Measurements from ENCODE around the gene PPRC1.
"Not testable (repeated sequence)": the region's sequence is repeated elsewhere in the genome, so short reads cannot be mapped to it uniquely, and the experiment has no call there.

Gene PPRC1

DNA sequence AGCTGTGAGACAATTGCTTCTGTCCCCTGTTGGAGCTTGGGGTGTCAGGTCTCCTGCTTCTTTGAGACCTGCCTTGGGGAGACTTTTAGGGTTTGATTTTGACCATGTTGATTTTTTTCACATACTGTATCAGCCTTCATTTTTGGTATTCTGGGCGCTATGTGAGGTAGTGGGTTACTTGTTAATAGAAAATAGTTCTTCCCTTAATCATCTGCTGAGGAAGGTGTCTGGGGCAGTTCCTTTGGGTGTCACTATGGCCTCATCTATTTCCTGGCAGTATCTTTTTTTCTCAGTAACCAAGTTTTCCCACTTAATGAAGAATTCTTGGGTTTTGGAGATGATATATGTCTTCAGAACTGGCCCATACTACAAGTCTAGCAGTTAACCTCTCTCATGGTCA lies 14.7 kb downstream of the PPRC1 start:
- DNase-seq = no peak

DNA sequence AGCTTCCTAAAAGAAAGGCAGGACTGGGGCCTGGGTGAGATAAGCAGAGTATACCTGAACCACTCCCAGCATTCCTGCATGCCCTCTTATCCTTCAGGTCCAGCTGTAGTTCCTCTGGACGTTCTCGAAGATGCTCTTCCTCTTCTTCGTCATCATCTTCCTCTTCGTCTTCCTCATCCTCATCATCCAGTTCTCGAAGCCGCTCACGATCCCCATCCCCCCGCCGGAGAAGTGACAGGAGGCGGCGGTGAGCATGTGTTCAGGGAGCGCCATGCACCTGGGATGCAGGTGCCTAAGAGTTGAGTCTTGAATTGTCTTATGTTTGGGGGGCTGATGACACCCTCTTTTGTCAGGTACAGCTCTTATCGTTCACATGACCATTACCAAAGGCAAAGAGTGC lies 15.4 kb downstream of the PPRC1 start:
- DNase-seq = no peak

DNA sequence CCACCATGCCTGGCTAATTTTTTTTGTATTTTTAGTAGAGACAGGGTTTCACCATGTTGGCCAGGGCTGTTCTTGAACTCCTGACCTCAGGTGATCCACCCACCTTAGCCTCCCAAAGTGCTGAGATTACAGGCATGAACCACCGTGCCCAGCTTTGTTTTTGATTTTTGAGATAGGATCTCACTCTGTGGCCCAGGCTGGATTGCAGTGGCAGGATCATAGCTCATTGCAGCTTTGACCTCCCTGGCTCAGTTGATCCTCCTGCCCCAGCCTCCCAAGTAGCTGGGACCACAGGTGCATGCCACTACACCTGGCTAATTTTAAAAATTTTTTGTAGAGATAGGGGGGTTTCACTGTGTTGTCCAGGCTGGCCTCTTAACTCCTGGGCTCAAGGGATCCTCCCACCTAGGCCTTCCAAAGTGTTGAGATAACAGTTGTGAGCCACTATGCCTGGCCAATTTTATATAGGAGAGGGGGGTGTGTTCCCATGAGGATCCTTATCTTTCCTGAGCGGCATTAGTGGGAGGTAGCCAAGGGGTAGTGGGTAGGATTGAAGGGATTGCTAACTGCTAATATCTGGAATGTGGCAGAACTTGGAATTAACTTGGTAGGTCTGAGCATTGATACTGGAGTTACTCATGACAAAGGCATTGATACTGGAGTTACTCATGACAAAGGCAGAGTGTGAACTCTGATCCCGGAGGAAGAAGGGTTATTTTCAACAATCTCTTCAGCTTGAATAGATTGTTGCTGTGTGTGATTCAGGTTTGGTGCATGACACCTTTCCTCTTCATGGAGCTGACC lies 18.3 kb downstream of the PPRC1 start:
- DNase-seq = peak; percentile 48 to 76

DNA sequence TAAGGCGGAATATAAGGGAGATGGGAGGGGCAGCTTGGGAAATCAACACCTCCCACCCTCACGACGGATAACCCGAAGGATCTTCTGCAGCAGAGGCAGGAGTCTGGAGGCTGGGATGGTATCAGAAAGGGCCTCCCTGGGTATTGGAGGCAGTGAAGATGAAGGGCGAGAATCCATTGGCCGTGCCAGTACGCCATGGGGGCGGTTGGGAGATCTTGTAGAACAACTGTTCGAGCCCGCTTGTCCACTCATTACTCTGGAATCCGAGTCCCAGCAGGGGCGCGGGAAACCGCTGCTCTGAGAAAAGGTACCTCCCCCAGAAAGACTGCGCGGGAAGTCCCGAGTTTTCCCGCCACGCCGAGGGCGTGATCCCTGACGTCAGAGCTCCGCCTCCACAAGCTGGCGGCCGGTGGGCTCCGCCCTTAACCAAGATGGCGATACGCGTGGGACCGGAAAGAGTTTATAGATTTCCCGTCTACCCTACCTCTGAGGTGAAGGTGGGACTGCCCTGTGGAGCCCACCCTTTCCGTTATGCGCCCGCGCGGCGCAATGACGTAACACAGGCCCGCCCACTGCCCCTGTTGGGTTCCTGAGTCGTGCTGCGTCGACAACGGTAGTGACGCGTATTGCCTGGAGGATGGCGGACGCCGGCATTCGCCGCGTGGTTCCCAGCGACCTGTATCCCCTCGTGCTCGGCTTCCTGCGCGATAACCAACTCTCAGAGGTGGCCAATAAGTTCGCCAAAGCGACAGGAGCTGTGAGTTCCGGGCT lies 19.1 kb downstream of the PPRC1 start, which contains the start of gene NOLC1:
NOLC1 (plus strand) TSS at position 616 of the 771 bp plus-strand sequence; CDS start at position 638, 22 bp downstream.
- DNase-seq = peak; percentile 94 to 97

DNA sequence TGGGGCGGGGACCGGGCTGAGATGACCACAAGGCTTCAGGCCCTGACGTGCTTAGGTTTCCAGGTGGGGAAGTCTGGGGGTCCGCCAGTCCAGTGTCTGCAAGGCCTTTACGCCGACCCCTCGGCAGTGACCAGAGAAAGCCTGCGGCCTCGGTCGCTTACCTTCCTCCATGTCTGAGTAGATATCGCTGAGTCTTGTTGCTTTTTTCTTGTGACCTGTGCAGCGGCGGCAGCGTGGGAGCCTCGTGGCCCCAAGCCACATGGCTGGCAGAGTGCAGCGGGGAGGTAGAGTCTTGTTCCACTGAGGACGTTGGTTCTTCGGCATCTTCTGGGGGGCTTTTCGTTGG lies 19.7 kb downstream of the PPRC1 start:
- no peak for DNase-seq

DNA sequence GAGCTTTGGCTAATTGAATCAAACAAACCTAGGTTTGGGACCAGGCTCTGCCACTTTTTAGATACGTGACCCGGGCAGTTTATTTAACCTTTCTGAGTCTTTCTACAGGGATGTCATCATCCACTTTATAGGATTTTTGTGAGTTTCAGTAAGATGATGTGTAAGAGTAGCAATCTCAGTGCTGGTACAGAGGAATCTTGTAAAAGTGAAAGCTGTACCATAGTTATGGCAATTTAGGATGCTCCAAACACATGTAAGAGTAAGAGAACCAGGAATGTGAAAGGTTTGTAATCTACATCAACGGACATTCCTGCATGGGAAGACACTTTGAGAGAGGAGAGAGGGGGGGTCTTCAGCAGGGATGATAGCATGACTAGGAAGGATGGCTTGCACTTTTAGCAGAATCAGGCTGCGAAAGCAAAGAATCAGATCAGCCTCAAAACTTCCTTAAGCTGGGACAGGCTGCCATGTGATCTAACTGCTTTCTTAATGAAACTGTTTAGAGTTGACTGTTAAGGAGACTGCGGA lies 20.3 kb downstream of the PPRC1 start:
- no peak for DNase-seq

DNA sequence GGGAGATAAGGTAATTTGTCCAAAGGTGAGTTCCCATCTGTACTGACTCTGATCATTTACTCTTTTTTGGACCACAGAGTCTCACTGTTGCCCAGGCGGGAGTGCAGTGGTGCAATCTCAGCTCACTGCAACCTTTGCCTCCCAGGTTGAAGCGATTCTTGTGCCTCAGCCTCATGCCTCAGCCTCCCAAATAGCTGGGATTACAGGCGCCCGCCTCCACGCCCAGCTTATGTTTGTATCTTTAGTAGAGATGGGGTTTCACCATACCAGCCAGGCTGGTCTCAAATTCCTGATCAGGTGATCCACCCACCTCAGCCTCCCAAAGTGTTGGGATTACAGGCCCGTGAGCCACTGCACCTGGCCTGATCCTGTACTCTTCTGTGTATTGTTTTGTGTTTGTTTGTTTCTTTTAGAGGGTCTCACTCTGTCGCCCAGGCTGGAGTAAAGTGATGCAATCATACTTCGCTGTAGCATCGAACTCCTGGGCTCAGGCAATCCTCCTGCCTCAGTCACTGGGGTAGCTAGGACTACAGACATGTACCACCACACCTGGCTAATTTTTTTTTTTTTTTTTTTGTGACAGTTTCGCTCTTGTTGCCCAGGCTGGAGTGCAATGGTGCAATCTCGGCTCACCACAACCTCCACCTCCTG lies 21.8 kb downstream of the PPRC1 start:
- no peak for DNase-seq

DNA sequence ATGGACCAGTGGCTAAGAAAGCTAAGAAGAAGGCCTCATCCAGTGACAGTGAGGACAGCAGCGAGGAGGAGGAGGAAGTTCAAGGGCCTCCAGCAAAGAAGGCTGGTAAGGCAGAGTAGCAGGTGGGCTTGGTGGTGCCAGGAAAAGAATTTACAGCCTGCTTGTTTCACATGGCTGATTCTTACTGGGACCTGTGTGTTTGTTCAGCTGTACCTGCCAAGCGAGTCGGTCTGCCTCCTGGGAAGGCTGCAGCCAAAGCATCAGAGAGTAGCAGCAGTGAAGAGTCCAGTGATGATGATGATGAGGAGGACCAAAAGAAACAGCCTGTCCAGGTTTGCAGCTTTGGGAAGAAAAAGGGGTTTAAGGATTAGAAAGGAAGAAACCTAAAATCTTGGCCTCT lies 24.4 kb downstream of the PPRC1 start:
- no peak for DNase-seq

DNA sequence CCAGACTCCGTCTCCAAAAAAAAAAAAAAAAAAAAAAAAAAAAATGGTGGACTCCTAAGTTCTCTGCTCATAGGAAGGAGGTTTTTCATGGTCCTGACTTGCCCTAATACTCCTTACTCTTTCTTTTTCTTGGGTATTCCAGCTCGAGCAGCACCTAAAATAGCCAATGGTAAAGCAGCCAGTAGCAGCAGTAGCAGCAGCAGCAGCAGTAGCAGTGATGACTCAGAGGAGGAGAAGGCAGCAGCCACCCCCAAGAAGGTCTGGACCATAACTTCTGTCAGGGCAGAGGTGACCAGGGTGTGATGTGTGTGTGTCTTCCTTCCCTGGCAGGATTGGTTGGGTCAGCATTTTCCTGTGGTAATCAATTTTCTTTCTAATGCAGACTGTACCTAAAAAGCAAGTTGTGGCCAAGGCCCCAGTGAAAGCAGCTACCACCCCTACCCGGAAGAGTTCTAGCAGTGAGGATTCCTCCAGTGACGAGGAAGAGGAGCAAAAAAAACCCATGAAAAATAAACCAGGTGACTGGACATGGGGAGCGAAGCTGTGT lies 26.3 kb downstream of the PPRC1 start:
- DNase-seq = no peak

DNA sequence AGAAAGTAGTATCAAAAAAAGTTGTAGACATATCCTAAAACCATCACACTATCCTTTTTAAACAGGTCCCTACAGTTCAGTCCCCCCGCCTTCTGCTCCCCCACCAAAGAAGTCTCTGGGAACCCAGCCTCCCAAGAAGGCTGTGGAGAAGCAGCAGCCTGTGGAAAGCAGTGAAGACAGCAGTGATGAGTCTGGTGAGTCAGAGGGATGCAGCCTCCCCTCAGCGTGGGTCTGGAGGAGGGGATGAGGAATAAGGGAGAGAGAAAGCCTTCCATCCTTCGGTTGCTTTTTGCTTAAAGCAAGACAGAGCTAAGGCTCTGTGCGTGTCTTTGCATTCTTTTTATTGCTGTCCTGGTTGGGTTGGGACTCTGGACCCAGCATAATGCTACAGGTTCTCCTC lies 27.0 kb downstream of the PPRC1 start:
- DNase-seq = no peak

DNA sequence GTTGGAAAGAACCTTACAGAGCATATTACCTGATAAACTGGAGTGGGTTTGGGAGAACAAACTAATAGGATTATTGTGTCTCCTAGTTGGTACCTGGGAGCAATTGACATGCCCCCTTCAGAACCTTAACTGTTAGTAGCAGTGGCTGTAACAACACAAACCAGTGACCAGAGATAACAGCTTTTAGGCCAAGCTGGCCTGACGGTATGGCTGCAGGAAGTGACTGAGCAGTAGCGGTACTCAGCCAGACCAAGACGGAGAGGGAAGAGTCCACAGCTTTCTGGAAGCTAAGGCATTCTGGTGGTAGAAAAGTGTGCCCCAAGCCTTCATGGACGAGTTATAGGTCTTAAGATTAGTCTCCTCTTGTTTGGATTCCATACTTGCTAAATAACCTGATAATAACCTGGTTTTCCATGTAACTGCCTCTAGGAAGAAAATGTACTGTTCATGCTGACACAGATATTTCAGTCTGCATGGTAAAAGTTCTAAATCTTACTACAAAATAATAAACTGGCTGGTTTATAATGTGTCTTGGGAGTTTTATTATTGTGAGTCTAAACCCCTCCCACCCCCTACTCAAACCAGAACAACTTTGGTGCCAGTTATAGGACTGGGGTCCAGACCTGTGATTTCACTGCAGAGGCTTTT lies 30.6 kb downstream of the PPRC1 start:
- no peak for DNase-seq

DNA sequence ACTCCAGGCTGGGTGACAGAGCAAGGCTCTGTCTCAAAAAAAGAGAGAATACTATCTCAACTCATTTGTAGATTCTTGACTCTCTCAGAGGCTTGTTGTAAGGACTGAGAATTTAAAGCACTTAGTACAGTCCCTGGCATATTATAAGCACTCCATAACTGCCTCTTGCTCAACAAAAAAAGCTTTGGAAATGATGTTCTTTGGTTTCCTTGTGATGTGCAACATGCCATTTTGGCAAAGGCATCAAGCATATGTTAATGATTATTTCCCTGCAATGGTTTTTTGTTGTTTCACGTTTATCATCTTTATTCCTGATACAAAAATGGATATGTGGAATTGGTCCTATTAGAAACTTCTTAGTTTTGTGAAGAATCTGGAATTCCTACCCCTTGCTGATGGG lies 35.0 kb downstream of the PPRC1 start:
- no peak for DNase-seq

DNA sequence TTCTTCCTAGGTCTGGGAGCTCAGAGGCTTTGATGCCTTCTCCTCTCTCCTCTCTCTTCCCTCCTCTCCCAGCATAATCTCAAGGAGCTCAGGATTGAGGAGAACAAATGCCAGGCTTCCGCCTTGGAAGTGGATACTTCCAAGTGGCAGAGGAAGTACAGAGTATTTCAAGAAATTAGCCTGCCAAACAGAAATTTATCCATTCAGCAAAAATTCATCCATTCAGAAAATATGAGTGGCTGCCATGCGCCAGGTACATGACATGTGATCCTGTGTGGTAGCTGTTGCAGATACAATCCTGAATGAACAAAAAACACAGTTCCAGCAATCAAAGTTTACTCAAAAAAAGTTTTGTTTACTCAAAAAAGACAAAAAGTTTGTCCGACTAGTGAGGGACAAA lies 37.8 kb downstream of the PPRC1 start:
- no peak for DNase-seq

DNA sequence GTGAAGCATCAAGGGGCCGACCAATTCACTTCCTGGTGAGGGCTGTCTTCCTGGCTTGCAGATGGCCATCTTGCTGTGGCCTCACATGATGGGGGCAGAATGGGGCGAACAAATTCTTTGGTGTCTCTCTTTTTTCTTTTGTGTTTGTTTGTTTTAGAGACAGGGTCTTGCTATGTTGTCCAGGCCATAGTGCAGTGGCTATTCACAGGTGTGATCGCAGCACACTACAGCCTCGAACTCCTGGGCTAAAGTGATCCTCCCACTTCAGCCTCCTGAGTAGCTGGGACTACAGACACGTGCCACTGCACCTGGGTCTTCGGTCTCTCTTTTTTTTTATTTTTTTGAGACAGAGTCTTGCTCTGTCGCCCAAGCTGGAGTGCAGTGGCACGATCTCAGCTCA lies 39.4 kb downstream of the PPRC1 start:
- DNase-seq = no peak

DNA sequence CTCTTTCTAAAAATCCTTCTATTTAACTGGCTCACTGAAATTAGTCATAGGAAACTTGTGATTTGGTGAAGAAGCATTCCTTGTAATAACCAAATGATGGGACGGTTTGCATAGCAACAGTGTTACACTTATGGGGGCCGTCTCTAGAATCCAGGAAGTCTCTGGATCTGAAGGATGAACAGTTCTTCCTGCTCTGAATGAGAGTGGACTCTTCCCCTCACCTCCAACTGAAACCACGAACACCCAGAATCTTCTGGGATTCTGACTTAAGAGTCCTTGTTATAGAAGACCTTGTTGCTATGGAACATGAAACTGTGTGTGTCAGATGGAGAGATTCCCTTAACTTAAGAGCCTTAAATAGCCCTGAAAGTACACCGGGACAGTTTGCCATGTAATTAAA lies 42.6 kb downstream of the PPRC1 start:
- DNase-seq = no peak

DNA sequence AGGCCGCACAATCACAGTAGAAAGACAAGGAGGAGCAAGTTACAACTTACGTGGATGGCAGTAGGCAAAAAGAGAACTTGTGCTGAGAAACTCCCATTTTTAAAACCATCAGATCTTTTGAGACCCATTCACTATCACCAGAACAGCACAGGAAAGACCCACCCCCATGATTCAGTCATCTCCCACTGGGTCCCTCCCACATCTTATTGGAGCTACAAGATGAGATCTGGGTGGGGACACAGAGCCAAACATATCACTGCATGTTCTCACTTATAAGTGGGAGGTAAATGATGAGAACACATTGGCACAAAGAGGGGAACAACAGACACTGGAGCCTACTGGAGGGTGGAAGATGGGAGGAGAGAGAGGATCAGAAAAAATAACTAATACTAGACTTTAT lies 51.8 kb downstream of the PPRC1 start:
- no peak for DNase-seq

DNA sequence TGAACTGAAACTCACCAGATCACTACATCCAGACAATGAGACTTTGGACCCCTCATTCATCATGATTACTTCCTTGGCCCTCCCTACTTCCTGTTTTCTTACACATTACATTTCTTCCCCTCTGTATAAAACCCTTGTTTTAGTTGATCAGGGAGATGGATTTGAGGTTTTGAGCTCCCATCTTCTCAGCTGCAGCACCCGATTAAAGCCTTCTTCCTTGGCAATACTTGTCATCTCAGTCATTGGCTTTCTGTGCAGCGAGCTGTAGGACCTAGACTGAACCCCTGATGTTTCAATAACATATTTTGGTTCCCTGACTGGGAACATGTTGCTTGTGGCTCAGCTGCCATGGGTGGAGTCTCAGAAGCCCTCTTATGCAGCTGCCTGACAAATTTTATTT lies 52.4 kb downstream of the PPRC1 start:
- no peak for DNase-seq

DNA sequence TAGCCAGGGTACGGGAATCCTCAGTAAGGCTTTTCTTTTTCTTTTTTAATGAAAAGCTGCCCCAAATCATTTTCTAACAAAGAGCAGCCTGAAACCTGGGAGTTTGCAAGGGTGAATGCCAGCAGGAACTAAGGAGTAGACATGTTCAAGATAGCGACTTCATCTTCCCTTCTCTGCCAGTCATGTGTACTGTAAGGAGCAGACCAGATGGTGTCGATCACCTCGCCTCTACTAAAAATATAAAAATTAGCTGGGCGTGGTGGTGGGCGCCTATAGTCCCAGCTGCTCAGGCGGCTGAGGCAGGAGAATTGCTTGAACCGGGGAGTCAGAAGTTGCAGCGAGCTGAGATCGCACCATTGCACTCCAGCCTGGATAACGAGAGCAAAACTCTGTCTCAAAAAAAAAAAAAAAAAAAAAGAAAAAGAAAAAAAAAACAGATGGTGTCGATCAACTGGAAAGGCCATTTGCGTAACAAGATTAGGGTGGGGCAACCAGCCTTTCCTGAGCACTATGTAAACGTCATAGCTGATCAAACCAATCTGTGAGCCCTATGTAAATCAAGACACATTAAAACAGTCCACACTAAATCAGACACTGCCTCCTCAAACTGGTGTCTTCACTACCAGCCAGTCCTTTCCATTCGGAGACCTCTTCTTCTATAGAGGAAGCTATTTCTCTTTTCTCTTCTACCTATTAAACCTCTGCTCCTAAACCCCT lies 53.1 kb downstream of the PPRC1 start:
- DNase-seq = no peak

DNA sequence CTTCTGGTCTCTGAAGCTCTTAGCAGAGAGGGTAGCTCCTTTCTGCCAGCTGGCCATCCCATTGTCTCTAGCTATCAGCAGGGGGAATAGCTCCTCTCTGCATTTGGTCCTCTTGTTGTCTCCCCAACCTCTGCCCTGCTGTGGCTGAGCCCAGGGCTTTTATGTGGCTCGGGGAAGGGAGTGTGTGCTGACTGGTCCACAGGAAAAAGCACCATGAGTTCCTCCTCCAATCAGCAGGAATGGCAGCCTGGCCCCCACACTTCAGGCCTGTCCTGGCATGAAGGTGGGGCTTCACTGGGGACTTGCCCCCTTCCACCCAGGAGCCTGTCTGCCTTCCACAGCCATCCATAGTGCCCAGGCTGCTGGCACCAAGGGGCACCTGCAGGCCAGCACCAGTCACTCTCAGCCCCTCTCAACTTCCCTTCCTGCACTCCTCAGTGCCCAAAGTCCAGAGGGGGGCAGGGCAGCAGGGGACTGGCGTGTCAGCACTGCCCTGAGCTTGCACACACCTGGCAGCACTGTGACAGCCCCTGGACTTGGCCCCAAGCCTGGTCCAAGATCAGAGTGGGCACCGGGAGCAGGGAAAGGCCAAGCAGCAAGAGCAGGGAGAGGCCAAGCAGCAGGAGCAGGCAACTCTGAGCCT lies 55.6 kb downstream of the PPRC1 start:
- DNase-seq = no peak

DNA sequence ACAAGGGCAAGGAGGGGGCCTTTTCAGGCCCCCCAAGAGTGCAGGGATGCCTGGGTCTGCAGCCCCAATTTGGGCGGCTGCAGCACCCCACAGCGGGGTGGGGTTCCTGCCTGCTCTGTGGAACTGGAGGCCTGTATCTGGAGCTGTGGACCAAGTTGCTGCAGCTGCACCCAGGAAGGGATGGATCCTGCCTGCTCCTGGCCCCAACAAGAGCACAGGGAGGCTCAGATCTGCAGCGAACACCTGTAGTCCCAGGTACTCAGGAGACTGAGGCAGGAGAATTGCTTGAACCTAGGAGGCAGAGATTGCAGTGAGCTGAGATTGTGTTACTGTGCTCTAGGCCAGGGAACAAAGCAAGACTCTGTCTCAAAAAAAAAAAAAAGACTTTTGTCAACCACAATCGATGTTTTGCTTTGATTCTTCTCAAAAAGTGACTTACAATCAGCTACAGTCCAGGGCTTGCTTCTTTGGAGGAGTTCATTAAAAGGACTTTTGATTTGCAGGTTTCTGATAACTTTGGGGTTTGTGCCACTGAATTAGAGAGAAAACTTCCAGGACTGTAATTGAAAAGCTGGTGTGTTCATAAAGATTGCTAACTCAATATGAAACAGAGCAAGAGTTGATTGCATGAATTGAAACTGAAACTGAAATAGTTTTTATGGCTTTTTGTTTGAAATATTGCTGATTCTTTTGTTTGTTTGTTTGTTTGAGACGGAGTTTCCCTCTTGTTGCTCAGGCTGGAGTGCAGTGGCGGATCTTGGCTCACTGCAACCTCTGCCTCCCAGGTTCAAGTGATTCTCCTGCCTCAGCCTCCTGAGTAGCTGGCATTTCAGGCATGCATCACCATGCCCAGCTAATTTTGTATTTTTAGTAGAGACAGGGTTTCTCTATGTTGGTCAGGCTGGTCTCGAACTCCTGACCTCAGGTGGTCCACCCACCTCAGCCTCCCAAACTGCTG lies 56.4 kb downstream of the PPRC1 start:
- not testable (repeated sequence) for DNase-seq

Measured in SW 1271 (cell line).